ENCODE results near the gene LEKR1. TPM values are rescaled to one million over a fixed set of nuclear protein-coding genes. Genes with fewer than 3 reads are reported as not detected.

LEKR1 gene
- total RNA-seq, 1 donor from 2014 or later, result 0.14 TPM

DNA sequence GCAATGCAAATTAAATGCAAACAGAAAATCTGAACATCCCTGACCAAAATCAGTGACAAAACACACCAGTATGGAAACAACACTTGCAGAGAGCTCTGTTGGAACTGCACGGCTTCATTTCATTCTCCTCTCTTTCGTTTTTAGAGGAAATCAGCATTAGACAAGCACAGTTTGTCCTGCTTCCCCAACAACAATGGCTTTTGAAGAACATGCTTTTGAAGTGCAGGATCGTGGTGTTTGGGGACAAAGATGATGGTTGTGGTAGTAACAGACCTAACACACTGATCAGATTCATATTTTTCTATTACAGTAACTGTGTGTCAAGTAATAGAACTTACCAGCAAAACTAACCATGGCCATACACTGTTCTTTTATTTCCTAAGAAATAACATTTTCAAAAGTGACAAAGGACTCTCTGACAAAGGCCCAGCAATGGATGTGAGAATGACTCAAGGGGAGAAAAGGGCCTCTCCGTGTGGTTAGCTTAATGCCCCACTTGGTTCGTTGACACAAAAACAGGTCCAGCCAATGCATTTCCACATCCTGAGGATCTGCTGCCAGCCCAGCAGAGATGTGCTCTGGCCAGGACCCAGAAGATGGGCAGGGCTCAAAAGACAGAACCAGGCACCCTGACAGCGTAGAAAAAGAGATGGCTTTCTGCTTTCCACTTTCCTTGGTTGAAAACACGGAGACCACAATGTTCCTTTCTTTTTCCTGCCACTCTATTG lies 249.7 kb downstream of the LEKR1 start:
- intact Hi-C loops (cut with micrococcal nuclease), result no loop called here
- H3K36me3 Mint-ChIP-seq (ENCODE audit: low read depth), result no peaks in the 10 kb centered on the region
- peak overlapping the region; percentile 53 for H3K27ac Mint-ChIP-seq
- no peaks in the 10 kb centered on the region for H3K9me3 Mint-ChIP-seq
- H3K4me3 Mint-ChIP-seq, result no peak overlapping the region
- no peaks in the 10 kb centered on the region for H3K27me3 Mint-ChIP-seq
- DNase-seq, result no peak
- peaks cover 33% of the 10 kb centered on the region for H3K4me1 Mint-ChIP-seq

DNA sequence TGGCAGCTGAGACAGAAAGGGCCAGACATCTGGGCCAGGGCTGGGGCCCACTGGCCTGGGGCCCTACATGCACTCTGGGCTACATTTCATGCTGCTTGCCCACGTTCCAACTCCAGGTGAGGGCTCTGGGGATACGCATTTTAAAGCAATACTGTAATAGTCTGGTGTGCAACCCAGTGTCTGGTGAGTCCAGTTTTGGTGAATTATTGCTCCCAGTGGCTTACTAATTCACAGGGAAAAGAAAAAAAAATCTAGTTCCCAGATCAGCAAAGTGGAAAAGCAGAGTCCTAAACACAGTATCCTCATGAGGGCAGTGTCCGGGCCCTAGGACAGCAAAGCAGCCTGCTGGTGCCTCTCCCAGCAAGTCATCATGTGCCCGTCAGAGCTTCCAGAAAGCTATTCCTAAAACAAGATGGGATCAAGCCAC lies 251.4 kb downstream of the LEKR1 start:
- H3K27ac Mint-ChIP-seq, result no peak overlapping the region
- no peaks in the 10 kb centered on the region for H3K36me3 Mint-ChIP-seq (ENCODE audit: low read depth)
- H3K27me3 Mint-ChIP-seq, result no peaks in the 10 kb centered on the region
- H3K4me3 Mint-ChIP-seq, result no peak overlapping the region
- no peak for DNase-seq
- H3K9me3 Mint-ChIP-seq, result no peaks in the 10 kb centered on the region
- intact Hi-C loops (cut with micrococcal nuclease), result no loop called here
- peaks cover 40% of the 10 kb centered on the region for H3K4me1 Mint-ChIP-seq

DNA sequence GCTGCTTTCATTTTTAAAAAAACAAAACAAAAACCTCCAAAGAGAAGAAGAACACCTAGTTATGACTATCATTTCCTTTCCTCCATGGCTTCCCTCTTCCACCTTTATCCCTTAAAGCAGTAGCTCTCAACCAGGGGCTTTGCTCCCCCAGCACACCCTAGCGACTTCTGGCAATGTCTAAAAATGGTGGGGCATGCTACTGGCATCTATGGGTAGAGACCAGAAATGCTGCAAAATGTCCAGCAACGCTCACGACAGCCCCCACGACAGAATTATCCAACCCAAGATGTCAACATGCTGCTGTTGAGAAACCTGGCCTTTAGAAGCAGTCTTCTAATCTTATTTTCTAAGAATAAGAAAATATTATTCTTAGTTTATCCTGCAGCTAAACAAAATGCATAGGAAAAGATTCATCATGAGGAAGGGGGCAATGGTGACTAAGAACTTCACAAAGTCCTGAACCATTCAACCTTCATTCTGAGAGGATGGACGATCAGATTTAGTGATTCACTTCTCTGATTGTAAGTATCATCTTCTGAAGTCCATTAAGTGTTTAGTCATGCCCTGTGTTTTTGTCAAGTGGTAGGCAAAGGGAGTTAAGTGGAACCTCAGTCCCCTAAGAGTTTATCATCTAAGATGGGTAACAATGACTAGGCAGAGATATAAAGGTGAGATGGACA lies 252.1 kb downstream of the LEKR1 start:
- peaks cover 46% of the 10 kb centered on the region for H3K4me1 Mint-ChIP-seq
- no peaks in the 10 kb centered on the region for H3K27me3 Mint-ChIP-seq
- DNase-seq, result no peak
- no peak overlapping the region for H3K27ac Mint-ChIP-seq
- no peaks in the 10 kb centered on the region for H3K36me3 Mint-ChIP-seq (ENCODE audit: low read depth)
- peak overlapping the region; percentile 12 for H3K4me3 Mint-ChIP-seq
- H3K9me3 Mint-ChIP-seq, result no peaks in the 10 kb centered on the region
- intact Hi-C loops (cut with micrococcal nuclease), result no loop called here

DNA sequence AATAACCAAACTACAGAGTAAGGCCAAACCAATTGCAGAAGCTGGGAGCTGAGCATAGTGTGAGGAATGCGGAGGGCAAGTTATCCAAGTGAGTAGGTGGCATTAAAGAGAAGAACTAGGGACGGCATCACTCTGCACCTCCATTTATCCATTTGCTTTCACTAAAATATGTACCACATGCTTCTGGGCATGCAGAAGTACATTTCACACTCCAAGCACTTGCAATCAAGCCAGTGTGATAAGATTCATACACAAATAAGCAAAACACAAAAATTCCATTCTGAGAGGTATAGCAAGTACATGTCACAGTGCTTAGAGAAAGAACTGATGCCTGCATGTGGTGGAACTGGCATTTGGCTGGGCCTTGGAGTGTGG lies 252.6 kb downstream of the LEKR1 start:
- Mint-ChIP-seq H3K27me3 (no peaks in the 10 kb centered on the region), H3K9me3 (no peaks in the 10 kb centered on the region), H3K27ac (no peak overlapping the region), H3K36me3 (ENCODE audit: low read depth) (no peaks in the 10 kb centered on the region), H3K4me3 (no peak overlapping the region), H3K4me1 (peaks cover 46% of the 10 kb centered on the region)
- DNase-seq, result no peak
- intact Hi-C loops (cut with micrococcal nuclease), result no loop called here

DNA sequence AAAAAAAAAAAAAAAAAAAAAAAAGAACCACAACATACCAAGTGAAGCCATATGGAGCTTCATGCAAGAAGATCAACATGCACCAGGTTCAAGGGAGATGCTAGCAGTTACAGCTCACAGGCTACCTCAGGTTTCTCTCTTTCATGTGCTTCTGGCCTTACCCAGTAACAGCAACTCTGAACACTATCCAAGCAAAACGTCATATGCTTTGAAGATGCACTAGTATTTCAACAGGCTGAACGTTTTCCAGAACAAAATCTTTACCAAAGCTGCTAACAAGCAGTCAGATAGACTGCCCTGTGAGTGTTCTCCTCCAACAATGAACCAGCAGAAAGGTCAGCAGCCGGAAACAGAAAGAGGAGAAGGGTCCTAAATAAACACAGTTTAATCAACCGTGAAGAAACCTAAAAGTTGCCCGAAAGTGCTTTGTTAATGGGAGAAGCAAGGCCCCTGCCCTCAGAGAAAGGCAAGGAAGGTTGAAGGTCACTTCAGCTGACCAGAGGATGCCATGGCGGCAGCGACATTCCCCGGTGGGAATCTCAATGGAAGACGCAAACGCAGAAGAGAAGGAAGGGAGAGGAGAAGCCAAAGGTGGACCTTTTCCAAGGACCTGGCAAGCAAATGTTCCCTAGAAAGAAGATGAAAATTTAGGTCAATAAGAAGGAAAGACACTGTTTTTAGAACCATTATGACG lies 253.7 kb downstream of the LEKR1 start:
- Mint-ChIP-seq H3K27ac (no peak overlapping the region), H3K27me3 (no peaks in the 10 kb centered on the region), H3K4me3 (no peak overlapping the region), H3K4me1 (peaks cover 47% of the 10 kb centered on the region), H3K36me3 (ENCODE audit: low read depth) (no peaks in the 10 kb centered on the region), H3K9me3 (no peaks in the 10 kb centered on the region)
- DNase-seq, result no peak
- intact Hi-C loops (cut with micrococcal nuclease), result loop anchor here (2.0 kb wide), 1 partner anchor 929 kb away; no protein-coding TSS in a partner anchor

DNA sequence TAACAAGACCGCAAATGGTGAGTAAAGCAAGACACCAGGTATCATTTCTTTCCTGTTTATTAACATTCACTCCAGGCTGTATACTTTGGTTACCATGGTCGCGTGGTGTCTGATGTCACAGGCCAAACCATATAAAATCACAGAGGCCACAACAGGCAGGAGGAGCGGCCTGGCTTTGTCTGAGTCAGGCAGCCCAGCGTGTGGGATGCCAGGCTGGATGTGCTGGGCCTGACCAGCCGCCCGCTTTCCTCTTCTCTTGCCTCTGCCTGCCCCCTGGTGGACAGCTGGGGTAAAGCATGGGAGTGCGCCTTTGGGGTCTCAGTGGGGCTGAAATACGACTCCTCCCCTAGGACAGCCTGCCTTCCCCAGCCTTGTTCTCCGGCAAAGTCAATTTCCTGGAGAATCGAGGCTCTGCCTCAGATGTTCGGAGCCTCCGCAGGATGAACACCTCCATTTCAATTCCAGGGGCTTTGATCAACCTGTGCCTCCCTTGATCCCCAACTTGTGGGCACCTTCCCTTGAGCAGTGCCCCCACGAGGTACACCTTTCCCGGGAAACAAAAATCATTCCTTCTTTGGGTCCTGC lies 255.6 kb downstream of the LEKR1 start:
- H3K27ac Mint-ChIP-seq, result peak overlapping the region; percentile 18
- DNase-seq, result peak; percentile 95
- no peak overlapping the region for H3K4me3 Mint-ChIP-seq
- H3K36me3 Mint-ChIP-seq (ENCODE audit: low read depth), result no peaks in the 10 kb centered on the region
- intact Hi-C loops (cut with micrococcal nuclease), result loop anchor here (1.0 to 2.0 kb wide), 2 partner anchors 407 to 931 kb away; partner anchors contain the start of gene TIPARP
- no peaks in the 10 kb centered on the region for H3K27me3 Mint-ChIP-seq
- H3K4me1 Mint-ChIP-seq, result peaks cover 44% of the 10 kb centered on the region
- H3K9me3 Mint-ChIP-seq, result no peaks in the 10 kb centered on the region

DNA sequence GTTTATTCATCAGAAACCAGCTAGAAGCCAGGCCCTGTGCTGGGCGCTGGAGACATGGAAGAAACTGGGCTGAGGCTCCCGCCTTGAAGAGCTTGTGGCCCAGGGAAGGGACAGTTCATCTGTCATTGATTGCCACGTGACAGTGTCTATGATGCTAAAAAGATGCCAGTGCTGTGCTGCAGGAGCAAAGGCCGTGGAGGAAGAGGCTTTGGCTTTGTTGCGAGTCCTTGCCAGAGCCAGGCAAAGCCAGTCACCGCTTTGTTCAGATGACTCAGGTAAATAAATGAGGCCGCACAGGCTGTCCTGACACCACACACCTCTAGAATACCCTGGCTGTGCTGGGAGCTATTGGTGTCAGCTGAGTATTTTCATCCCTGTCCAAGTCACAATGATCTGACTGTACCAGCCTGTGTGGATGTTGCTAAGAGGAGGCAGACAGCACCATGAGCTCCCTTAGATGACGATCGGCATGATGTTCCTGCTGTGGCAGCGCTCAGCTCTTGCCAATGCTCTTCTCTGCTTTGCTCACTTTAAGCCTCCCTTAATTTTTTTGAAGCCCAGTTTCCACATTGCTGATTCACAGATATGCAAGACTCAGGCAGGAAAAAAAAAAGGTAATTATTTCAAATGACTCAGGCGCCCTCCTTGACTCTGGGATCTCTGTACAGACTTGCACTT lies 256.3 kb downstream of the LEKR1 start:
- H3K27ac Mint-ChIP-seq, result no peak overlapping the region
- no peak overlapping the region for H3K4me3 Mint-ChIP-seq
- H3K4me1 Mint-ChIP-seq, result peaks cover 48% of the 10 kb centered on the region
- DNase-seq, result no peak
- H3K27me3 Mint-ChIP-seq, result no peaks in the 10 kb centered on the region
- H3K36me3 Mint-ChIP-seq (ENCODE audit: low read depth), result no peaks in the 10 kb centered on the region
- intact Hi-C loops (cut with micrococcal nuclease), result no loop called here
- no peaks in the 10 kb centered on the region for H3K9me3 Mint-ChIP-seq

DNA sequence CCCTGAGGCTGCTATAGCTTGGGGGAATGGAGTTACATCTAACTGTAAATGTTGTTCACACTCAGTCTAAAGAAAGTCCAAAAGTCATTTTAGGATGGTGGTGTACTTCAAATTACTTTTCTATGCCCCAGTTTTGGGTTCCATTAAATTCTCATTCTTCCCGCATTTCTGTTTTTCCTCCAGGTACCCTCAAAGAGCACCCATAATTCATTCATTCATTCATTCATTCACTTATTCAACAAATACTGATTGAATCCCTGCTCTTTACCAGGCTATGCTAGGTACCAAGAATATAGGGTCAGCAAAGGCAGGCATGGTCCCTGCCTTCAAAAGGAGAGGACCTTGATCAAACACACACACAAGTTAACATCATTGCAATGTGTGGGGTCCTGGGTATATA lies 257.7 kb downstream of the LEKR1 start:
- DNase-seq, result no peak
- H3K9me3 Mint-ChIP-seq, result no peaks in the 10 kb centered on the region
- H3K4me3 Mint-ChIP-seq, result no peak overlapping the region
- no peak overlapping the region for H3K27ac Mint-ChIP-seq
- intact Hi-C loops (cut with micrococcal nuclease), result no loop called here
- H3K27me3 Mint-ChIP-seq, result no peaks in the 10 kb centered on the region
- H3K36me3 Mint-ChIP-seq (ENCODE audit: low read depth), result no peaks in the 10 kb centered on the region
- peaks cover 54% of the 10 kb centered on the region for H3K4me1 Mint-ChIP-seq

DNA sequence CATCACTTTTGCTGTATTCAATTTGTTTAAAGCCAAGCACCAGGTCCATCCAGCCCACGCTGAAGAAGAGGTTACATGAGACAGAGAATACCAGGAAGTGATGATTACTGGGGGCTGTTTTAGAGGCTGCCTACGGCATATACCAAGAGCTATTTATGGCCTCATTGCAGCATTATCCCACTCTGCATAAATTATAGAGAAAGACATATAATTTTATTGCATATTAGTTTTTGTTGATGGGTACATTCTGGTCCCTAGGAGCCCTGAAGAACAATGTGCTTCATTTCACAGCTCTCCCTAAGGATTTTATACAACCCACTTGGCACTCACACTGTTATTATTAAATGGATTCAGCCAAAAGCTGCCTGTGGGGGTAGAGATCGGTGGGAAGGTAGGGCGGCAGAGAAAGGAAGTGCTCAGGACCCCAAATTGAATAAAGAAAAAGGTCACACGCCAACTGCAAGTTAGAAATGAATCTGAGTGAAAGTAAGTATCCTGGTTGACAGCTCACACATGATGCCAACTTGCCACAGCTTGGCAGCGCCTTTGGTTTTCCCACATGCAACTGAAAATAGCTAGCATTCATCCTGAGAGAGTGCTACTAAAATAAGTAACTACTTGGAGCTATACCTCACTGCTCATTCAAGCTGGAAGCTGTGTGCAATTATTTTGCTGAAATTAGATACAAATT lies 260.1 kb downstream of the LEKR1 start:
- Mint-ChIP-seq H3K4me3 (no peak overlapping the region), H3K27ac (no peak overlapping the region), H3K36me3 (ENCODE audit: low read depth) (no peaks in the 10 kb centered on the region), H3K9me3 (peaks cover 5% of the 10 kb centered on the region), H3K27me3 (no peaks in the 10 kb centered on the region), H3K4me1 (peaks cover 73% of the 10 kb centered on the region)
- no peak for DNase-seq
- intact Hi-C loops (cut with micrococcal nuclease), result loop anchor here (5.0 kb wide), 2 partner anchors 559 to 1234 kb away; partner anchors contain the start of gene SLC33A1

DNA sequence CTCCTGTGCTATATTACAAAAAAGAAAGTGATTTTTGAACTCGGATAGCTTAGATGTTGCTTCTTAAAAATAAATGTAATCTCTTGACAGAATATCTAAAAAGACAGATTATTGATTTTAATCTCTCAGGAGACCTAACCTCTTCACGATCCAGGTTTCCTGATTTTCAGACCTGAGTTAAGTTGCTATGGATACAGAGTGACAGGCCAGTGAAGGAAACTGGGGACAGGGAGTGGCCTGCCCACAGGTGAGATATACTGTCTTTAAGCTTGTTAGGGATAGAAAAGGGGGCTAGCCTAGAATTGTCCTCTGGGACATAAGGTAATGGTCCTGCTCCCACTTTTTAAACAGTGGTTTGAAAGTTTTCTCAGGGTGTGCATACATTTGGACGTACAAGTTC lies 260.6 kb downstream of the LEKR1 start:
- intact Hi-C loops (cut with micrococcal nuclease), result loop anchor here (5.0 kb wide), 2 partner anchors 559 to 1234 kb away; partner anchors contain the start of gene SLC33A1
- Mint-ChIP-seq H3K27me3 (no peaks in the 10 kb centered on the region), H3K36me3 (ENCODE audit: low read depth) (no peaks in the 10 kb centered on the region), H3K4me1 (peaks cover 70% of the 10 kb centered on the region), H3K9me3 (peaks cover 5% of the 10 kb centered on the region), H3K27ac (no peak overlapping the region), H3K4me3 (no peak overlapping the region)
- DNase-seq, result no peak

DNA sequence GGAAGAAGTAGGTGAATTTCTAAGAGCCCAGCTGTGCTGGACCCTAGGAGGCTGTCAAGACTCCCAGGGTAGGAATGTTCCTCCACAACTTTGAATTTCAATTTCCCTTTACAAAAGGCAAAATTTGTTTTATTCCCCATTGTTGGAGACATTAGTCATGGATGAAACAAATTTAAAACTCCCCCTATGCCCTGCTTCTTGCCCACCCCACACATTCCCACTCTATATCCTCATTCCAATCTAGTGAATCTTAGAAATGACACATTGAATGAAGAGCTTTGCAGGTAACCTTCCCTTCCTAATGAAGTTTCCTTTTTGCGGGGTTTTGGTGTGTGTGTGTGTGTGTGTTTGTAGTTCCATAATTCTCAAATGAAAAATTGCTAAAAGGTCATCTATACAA lies 261.2 kb downstream of the LEKR1 start:
- intact Hi-C loops (cut with micrococcal nuclease), result loop anchor here (5.0 kb wide), 2 partner anchors 560 to 1235 kb away; partner anchors contain the start of gene SLC33A1
- Mint-ChIP-seq H3K9me3 (peaks cover 5% of the 10 kb centered on the region), H3K4me3 (no peak overlapping the region), H3K27me3 (no peaks in the 10 kb centered on the region), H3K27ac (no peak overlapping the region), H3K4me1 (peaks cover 71% of the 10 kb centered on the region), H3K36me3 (ENCODE audit: low read depth) (no peaks in the 10 kb centered on the region)
- DNase-seq, result no peak

DNA sequence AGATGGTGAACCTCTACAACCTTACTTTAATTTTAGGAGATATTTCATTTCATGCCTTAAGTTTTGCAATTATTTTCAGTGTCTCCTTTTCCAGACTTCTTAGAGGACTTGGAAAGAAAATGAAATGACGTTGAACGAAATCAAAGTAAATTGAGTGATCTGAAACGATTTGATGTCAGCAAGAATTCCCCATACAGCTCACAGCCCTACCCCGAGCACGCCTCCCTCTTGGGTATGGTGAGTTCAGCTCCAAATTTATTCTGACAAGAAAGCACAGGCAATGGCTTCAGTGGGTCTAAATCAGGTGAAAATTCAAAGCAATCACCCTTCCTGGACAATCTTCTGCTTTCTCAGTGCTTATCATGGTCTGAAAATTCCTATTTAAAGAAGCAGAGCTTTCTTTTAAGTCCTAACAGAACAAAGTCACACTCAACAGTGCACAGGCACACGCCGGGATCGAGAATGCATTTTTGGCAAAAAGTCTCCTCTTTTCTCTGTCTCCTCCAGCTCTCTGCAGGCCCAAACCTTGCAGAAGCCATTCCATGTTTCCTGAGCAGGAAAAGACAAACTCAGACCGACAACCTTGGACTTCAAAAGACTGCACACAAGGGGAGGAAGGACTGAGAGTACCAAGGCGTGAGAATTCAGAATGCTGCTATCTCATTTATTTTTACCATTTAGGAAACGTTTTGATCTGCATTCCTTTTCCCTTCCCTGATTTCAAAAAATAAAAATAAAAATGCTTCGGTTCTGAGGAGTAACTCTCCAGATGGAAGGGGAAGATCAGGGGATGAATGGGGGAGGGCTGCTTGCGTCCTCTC lies 261.8 kb downstream of the LEKR1 start:
- H3K4me3 Mint-ChIP-seq, result peak overlapping the region; percentile 75
- peak; percentile 66 for DNase-seq
- H3K27ac Mint-ChIP-seq, result peak overlapping the region; percentile 93
- peaks cover 5% of the 10 kb centered on the region for H3K9me3 Mint-ChIP-seq
- intact Hi-C loops (cut with micrococcal nuclease), result loop anchor here (1.0 to 5.0 kb wide), 6 partner anchors 72 to 1236 kb away; partner anchors contain the start of genes CCNL1, SLC33A1 and SSR3
- H3K4me1 Mint-ChIP-seq, result peaks cover 69% of the 10 kb centered on the region
- no peaks in the 10 kb centered on the region for H3K36me3 Mint-ChIP-seq (ENCODE audit: low read depth)
- no peaks in the 10 kb centered on the region for H3K27me3 Mint-ChIP-seq
